ENCODE results near the gene AGAP1. TPM values are rescaled to one million over a fixed set of nuclear protein-coding genes. Genes with fewer than 3 reads are reported as not detected.

Gene AGAP1
- total RNA-seq, 2 donors from 2014 or later: 32.8 to 34.7 TPM

DNA sequence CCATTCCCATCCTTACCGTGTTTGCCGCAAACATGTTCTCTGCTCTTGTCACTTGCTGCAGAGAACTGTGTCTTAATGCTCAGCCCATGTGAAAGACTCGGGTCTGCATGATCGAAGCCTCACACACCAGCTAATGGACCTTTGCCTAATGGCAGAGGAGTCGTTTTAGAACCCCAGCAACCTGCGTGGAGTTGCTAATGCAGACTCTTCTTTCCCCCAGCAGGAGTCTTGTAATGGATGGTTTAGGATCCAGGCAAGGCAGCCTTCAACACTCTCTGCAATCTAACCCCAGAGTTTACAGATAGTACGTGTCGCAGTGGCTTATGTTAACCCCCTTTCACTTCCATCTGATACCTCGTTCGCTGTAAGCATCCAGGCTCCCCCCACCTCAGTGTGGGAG, 316.4 kb downstream of the AGAP1 start:
- WGBS, 2 experiments (ENCODE audit: insufficient coverage in 1 of 2, insufficient read length in 1 of 2): 68 to 72% methylated on average over 10 of the region's 10 CpGs
- Histone ChIP-seq H3K4me3 (ENCODE audit: low read length) (no peak overlapping the region), H3K4me1 (ENCODE audit: control insufficient read depth, insufficient read depth, low read length) (no peaks in the 10 kb centered on the region), H3K36me3 (ENCODE audit: control insufficient read depth, insufficient read depth, low read length) (peaks cover 24% of the 10 kb centered on the region), H3K27me3 (ENCODE audit: control insufficient read depth, insufficient read depth, low read length, poor library complexity, severe bottlenecking) (peaks cover 44% of the 10 kb centered on the region), H3K9ac (ENCODE audit: extremely low read depth, low read length, poor library complexity, severe bottlenecking) (no peak overlapping the region), H3K27ac (ENCODE audit: low read depth, low read length) (no peak overlapping the region), H3K9me3 (ENCODE audit: control insufficient read depth, low read length) (no peaks in the 10 kb centered on the region)
- Mint-ChIP-seq H3K36me3 (ENCODE audit: low read depth) (peaks cover 79% of the 10 kb centered on the region), H3K4me3 (no peak overlapping the region), H3K27me3 (ENCODE audit: insufficient read depth) (peaks cover 92% of the 10 kb centered on the region), H3K27ac (no peak overlapping the region), H3K9me3 (no peaks in the 10 kb centered on the region), H3K4me1 (peaks cover 23% of the 10 kb centered on the region)
- DNase-seq: peak; percentile 61
- TF ChIP-seq, protein P1, sequence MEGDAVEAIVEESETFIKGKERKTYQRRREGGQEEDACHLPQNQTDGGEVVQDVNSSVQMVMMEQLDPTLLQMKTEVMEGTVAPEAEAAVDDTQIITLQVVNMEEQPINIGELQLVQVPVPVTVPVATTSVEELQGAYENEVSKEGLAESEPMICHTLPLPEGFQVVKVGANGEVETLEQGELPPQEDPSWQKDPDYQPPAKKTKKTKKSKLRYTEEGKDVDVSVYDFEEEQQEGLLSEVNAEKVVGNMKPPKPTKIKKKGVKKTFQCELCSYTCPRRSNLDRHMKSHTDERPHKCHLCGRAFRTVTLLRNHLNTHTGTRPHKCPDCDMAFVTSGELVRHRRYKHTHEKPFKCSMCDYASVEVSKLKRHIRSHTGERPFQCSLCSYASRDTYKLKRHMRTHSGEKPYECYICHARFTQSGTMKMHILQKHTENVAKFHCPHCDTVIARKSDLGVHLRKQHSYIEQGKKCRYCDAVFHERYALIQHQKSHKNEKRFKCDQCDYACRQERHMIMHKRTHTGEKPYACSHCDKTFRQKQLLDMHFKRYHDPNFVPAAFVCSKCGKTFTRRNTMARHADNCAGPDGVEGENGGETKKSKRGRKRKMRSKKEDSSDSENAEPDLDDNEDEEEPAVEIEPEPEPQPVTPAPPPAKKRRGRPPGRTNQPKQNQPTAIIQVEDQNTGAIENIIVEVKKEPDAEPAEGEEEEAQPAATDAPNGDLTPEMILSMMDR (conservative IDR thresholded peaks at IDR 0.05): peak; percentile 38

DNA sequence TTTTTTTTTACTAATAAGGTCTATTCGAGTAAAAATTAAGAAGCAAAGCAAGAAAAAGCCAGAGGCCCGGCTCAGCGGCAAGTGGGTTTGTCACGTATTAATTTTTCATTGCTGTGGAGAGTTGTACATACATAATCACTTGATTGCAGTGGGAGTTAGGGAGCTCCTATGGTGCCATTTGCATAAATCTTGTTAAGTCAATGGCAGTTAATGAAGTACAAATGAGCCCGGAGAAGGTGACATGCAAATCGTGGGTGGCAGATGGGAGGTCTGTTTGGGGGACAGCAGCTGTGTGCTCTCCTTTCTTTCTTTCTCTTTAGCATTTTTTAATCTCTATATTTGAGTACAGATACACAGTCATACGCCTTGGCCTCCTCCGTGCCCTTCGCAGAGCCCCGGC, 317.0 kb downstream of the AGAP1 start:
- TF ChIP-seq, protein P1 (conservative IDR thresholded peaks at IDR 0.05): no peak
- H3K27me3 ChIP-seq (ENCODE audit: control insufficient read depth, insufficient read depth, low read length, poor library complexity, severe bottlenecking): peaks cover 41% of the 10 kb centered on the region
- H3K4me1 ChIP-seq (ENCODE audit: control insufficient read depth, insufficient read depth, low read length): no peaks in the 10 kb centered on the region
- H3K27ac ChIP-seq (ENCODE audit: low read depth, low read length): peak overlapping the region; percentile 12
- peaks cover 23% of the 10 kb centered on the region for H3K4me1 Mint-ChIP-seq
- H3K4me3 Mint-ChIP-seq: no peak overlapping the region
- no peak overlapping the region for H3K9ac ChIP-seq (ENCODE audit: extremely low read depth, low read length, poor library complexity, severe bottlenecking)
- 83 to 90% methylated on average over 9 to 10 of the region's 10 CpGs for WGBS, 2 experiments (ENCODE audit: insufficient coverage in 1 of 2, insufficient read length in 1 of 2)
- DNase-seq: no peak
- H3K27ac Mint-ChIP-seq: no peak overlapping the region
- H3K9me3 ChIP-seq (ENCODE audit: control insufficient read depth, low read length): no peaks in the 10 kb centered on the region
- H3K36me3 Mint-ChIP-seq (ENCODE audit: low read depth): peaks cover 83% of the 10 kb centered on the region
- peaks cover 24% of the 10 kb centered on the region for H3K36me3 ChIP-seq (ENCODE audit: control insufficient read depth, insufficient read depth, low read length)
- no peaks in the 10 kb centered on the region for H3K9me3 Mint-ChIP-seq
- no peak overlapping the region for H3K4me3 ChIP-seq (ENCODE audit: low read length)
- H3K27me3 Mint-ChIP-seq (ENCODE audit: insufficient read depth): peaks cover 95% of the 10 kb centered on the region

DNA sequence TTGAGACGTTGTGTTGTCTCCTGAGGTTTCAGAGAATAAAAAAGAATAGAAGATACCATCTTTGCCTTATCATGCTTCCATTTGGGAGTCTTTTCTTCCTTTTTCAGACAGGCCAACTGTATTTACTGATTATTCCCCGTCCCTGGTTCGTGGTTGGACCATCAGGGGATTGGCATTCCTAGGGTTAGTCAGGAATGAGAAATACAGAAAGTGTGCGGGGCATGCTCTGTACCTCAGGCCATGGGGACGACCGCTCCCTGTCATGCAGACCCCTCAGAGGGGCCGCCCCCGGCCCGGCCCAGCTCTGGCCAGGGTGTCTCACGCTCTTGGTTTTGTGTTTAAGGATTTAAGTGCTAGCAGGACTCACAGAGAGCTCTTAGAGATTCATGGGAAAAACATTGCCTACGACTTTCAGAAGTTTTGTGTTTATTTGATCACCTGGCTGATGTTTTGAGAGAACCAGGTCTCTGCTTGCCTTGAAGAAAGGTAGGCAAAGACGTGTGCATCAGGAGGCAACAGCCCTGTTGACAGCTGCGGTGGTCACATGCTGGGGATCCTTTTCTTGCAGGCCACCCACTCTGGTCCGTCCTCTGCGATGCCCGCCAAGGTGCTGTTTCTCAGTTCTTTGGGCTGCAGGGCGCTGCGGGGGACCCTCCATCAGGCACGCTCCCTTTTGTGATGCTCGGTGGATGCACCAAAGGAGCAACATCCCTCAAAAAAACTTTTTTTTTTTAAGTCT, 317.8 kb downstream of the AGAP1 start:
- WGBS, 2 experiments (ENCODE audit: insufficient coverage in 1 of 2, insufficient read length in 1 of 2): 92 to 93% methylated on average over 11 to 20 of the region's 20 CpGs
- Mint-ChIP-seq H3K9me3 (no peaks in the 10 kb centered on the region), H3K27ac (no peak overlapping the region), H3K36me3 (ENCODE audit: low read depth) (peaks cover 78% of the 10 kb centered on the region), H3K4me3 (no peak overlapping the region), H3K4me1 (peaks cover 23% of the 10 kb centered on the region), H3K27me3 (ENCODE audit: insufficient read depth) (peaks cover 90% of the 10 kb centered on the region)
- H3K9me3 ChIP-seq (ENCODE audit: control insufficient read depth, low read length): no peaks in the 10 kb centered on the region
- TF ChIP-seq, protein P1 (conservative IDR thresholded peaks at IDR 0.05): no peak
- peak overlapping the region; percentile 12 for H3K27ac ChIP-seq (ENCODE audit: low read depth, low read length)
- H3K36me3 ChIP-seq (ENCODE audit: control insufficient read depth, insufficient read depth, low read length): peaks cover 24% of the 10 kb centered on the region
- no peak for DNase-seq
- H3K9ac ChIP-seq (ENCODE audit: extremely low read depth, low read length, poor library complexity, severe bottlenecking): no peak overlapping the region
- peaks cover 33% of the 10 kb centered on the region for H3K27me3 ChIP-seq (ENCODE audit: control insufficient read depth, insufficient read depth, low read length, poor library complexity, severe bottlenecking)
- no peaks in the 10 kb centered on the region for H3K4me1 ChIP-seq (ENCODE audit: control insufficient read depth, insufficient read depth, low read length)
- no peak overlapping the region for H3K4me3 ChIP-seq (ENCODE audit: low read length)

Data from endodermal cell (in vitro differentiated cells).